ENCODE data around the gene TANGO2. TPM values are rescaled to one million over a fixed set of nuclear protein-coding genes. Genes with fewer than 3 reads are reported as not detected.

TANGO2 gene
- polyA plus RNA-seq, 4 donors: 16.5 to 23.3 (median 20.9) TPM

DNA sequence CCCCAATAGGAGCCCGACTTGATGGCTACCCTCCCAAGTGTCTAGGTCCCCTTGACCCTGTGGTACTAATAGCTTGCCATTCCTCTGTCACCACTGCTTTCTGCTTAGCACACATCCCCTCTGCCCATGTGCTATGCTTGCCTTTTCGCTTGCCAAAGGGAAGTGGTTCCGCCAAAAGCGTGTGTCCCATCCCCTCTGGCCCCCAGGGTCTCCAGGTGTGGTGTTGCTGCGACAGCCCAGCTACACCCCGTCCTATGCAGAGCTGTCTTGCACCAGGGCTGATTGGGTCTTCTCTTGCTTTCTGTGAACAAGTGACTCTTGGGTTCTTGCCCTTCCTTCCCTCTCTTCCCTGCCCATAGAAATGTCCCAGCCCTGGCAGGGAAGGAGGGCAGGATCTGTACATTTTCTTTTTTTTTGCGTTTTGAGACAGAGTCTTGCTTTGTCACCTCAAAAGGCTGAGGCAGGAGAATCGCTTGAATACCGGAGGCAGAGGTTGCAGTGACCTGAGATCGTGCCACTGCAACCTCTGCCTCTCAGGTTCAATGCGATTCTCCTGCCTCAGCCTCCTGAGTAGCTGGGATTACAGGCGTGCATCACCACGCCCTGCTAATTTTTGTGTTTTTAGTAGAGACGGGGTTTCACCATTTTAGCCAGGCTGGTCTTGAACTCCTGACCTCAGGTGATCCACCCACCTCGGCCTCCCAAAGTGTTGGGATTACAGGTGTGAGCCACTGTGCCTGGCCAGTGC lies 3.9 kb downstream of the TANGO2 start:
- FAIRE-seq: no peak
- no peaks in the 10 kb centered on the region for H3K27me3 ChIP-seq (ENCODE audit: control insufficient read depth in 3 of 3, insufficient read depth in 3 of 3, low read length in 3 of 3)
- DNase-seq: no peak
- 92 to 93% (median 93%) methylated on average over 15 of the region's 15 CpGs for WGBS, 3 donors
- H3K27ac ChIP-seq (ENCODE audit: low read depth in 1 of 3, low read length in 2 of 3): no peak overlapping the region
- peaks cover 0 to 15% (median 6%) of the 10 kb centered on the region in 3 donors for H3K4me1 ChIP-seq (ENCODE audit: control insufficient read depth in 3 of 3, insufficient read depth in 2 of 3, low read depth in 1 of 3, low read length in 2 of 3)
- H3K9me3 ChIP-seq (ENCODE audit: control insufficient read depth in 2 of 2, insufficient read depth in 1 of 2, low read depth in 1 of 2, low read length in 1 of 2): no peaks in the 10 kb centered on the region
- H3K4me3 ChIP-seq (ENCODE audit: low read depth in 1 of 3, low read length in 3 of 3): no peak overlapping the region
- peaks cover 0 to 23% (median 0%) of the 10 kb centered on the region in 3 donors for H3K36me3 ChIP-seq (ENCODE audit: control insufficient read depth in 3 of 3, insufficient read depth in 2 of 3, low read depth in 1 of 3, low read length in 3 of 3)

DNA sequence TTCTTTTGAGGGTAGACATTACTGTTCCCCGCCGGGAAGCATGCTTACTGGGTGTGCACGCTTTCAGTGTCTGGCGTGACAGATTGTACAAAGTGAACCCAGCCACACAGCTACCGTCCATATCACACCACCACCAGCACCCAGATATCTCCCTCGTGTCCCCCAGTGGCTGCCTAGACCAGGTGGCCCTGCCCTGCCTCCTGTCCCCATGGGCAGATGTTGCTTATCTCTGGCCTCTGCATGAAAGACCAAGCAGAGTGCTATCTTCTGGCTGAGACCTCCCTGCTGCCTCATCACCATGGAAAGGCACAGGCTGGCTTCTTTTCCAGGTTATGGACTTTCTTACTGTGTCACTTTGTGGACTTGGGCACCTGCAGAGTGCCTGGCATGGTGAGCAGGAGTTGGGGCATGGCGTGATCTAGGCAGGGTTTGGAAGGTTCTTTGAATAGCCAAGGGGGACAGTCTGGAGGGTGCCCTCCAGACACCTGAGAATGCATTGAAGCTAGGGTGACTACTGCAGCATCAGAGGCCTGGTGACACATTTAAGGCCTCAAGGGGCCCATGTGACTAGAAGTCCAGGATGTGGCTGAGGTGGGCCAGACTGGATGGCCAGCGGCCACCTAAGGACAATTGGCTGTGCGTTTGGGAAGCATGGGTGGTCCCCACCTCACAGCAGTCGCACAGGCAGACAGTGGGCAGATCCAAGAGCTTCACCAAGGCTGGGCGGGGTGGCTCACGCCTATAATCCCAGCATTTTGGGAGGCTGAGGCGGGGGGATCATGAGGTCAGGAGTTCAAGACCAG lies 4.7 kb downstream of the TANGO2 start:
- FAIRE-seq (no peak), DNase-seq (no peak)
- Histone ChIP-seq H3K36me3 (ENCODE audit: control insufficient read depth in 3 of 3, insufficient read depth in 2 of 3, low read depth in 1 of 3, low read length in 3 of 3) (peaks cover 0 to 23% (median 0%) of the 10 kb centered on the region in 3 donors), H3K4me3 (ENCODE audit: low read depth in 1 of 3, low read length in 3 of 3) (no peak overlapping the region), H3K27ac (ENCODE audit: low read depth in 1 of 3, low read length in 2 of 3) (no peak overlapping the region), H3K9me3 (ENCODE audit: control insufficient read depth in 2 of 2, insufficient read depth in 1 of 2, low read depth in 1 of 2, low read length in 1 of 2) (no peaks in the 10 kb centered on the region), H3K27me3 (ENCODE audit: control insufficient read depth in 3 of 3, insufficient read depth in 3 of 3, low read length in 3 of 3) (no peaks in the 10 kb centered on the region), H3K4me1 (ENCODE audit: control insufficient read depth in 3 of 3, insufficient read depth in 2 of 3, low read depth in 1 of 3, low read length in 2 of 3) (peaks cover 0 to 10% (median 4%) of the 10 kb centered on the region in 3 donors)
- WGBS, 3 donors: 91 to 96% (median 96%) methylated on average over 13 of the region's 13 CpGs

DNA sequence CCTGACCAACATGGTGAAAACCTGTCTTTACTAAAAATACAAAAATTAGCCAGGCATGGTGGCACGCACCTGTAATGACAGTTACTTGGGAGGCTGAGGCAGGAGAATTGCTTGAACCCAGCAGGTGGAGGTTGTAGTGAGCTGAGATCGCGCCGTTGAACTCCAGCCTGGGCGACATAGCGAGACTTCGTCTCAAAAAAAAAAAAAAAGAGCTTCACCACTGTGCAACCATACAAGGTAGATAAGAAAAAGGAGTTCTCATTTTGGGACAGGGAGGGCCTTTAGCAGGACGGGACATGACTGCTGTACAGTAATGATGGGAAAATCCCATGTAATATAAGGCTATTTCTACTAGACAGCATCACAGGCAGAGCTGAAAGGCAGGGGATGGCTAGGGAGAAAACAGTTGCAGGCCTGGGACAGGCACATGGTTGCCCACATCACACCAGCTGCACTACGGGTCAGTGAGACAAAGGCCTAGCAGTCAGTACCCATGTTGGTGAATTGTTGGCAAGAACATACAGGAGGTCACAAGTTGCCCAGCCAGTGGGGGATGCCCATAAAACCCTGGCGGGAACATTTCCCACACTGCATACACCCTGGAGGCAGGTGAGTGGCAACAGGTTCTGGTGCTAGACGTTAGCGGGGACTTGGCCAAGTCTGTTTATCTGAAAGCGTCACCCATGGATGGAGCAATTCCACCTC lies 5.4 kb downstream of the TANGO2 start:
- Histone ChIP-seq H3K4me3 (ENCODE audit: low read depth in 1 of 3, low read length in 3 of 3) (no peak overlapping the region), H3K27ac (ENCODE audit: low read depth in 1 of 3, low read length in 2 of 3) (no peak overlapping the region), H3K27me3 (ENCODE audit: control insufficient read depth in 3 of 3, insufficient read depth in 3 of 3, low read length in 3 of 3) (no peaks in the 10 kb centered on the region), H3K4me1 (ENCODE audit: control insufficient read depth in 3 of 3, insufficient read depth in 2 of 3, low read depth in 1 of 3, low read length in 2 of 3) (peaks cover 0 to 8% (median 4%) of the 10 kb centered on the region in 3 donors), H3K36me3 (ENCODE audit: control insufficient read depth in 3 of 3, insufficient read depth in 2 of 3, low read depth in 1 of 3, low read length in 3 of 3) (peaks cover 0 to 25% (median 0%) of the 10 kb centered on the region in 3 donors), H3K9me3 (ENCODE audit: control insufficient read depth in 2 of 2, insufficient read depth in 1 of 2, low read depth in 1 of 2, low read length in 1 of 2) (no peaks in the 10 kb centered on the region)
- WGBS, 3 donors: 95 to 98% (median 95%) methylated on average over 13 of the region's 13 CpGs
- FAIRE-seq (no peak), DNase-seq (no peak)

DNA sequence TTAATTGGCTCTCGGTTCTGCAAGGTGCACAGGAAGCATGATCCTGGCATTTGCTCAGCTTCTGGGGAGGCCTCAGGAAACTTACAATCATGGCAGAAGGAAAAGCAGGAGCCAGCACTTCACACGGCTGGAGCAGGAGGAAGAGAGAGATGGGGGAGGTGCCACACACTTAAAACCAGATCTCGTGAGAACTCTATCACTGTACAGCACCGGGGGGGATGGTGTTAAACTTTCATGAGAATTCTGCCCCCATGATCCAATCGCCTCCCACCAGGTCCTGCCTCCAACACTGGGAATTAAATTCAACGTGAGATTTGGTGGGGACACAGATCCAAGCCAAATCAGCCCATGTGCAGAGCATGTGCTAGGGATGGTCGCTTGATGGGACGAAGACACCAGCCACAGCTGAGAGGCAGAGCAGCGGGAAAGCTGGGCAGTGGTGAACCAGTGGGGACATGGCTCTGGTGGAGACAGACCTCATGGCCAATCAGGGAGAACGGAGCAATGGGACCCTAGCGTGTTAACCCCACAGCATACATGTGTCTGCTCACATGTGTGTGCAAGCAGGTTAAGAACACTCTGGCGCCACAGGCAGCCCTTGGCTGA lies 6.2 kb downstream of the TANGO2 start:
- Histone ChIP-seq H3K9me3 (ENCODE audit: control insufficient read depth in 2 of 2, insufficient read depth in 1 of 2, low read depth in 1 of 2, low read length in 1 of 2) (no peaks in the 10 kb centered on the region), H3K27ac (ENCODE audit: low read depth in 1 of 3, low read length in 2 of 3) (no peak overlapping the region)
- FAIRE-seq: no peak

DNA sequence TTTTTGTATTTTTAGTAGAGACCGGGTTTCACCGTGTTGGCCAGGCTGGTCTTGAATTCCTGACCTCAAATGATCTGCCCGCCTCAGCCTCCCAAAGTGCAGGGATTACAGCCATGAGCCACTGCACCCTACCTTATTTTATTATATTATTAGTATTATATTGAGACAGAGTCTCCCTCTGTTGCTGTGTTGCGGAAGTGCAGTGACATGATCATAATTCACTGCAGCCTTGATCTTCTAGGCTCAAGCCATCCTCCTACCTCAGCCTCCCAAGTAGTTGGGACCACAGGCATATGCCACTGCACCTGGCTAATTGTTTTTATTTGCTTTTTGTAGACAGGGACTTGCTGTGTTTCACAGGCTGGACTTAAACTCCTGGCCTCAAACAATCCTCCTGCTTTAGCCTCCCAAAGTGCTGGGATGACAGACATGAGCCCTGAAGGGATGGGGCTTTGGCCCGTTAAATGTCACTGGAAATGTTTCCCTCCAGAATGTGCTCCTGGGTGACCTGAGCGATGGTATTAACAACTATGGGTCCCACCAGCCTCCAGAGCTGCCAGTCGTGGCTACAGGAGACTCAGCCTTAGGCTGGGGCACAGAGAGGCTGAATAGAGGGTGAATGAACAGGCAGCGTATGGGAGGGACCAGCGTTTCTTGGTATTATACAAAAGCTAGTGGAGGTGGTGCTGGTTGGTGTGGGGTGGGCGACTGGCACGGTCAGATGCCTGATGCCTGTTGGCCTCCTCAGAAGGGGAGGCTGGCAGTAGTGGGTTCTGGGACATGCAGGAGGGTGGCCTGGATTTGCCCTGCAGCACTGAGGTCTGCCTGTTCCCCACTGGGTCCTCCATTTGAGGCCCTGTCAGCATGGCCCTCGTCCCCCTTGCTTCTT lies 7.3 kb downstream of the TANGO2 start:
- peak in 1 of 2 donors; percentile 44 for DNase-seq
- Histone ChIP-seq H3K27ac (ENCODE audit: low read depth in 1 of 3, low read length in 2 of 3) (no peak overlapping the region), H3K9me3 (ENCODE audit: control insufficient read depth in 2 of 2, insufficient read depth in 1 of 2, low read depth in 1 of 2, low read length in 1 of 2) (no peaks in the 10 kb centered on the region), H3K36me3 (ENCODE audit: control insufficient read depth in 3 of 3, insufficient read depth in 2 of 3, low read depth in 1 of 3, low read length in 3 of 3) (peaks cover 0 to 34% (median 0%) of the 10 kb centered on the region in 3 donors), H3K4me3 (ENCODE audit: low read depth in 1 of 3, low read length in 3 of 3) (no peak overlapping the region), H3K27me3 (ENCODE audit: control insufficient read depth in 3 of 3, insufficient read depth in 3 of 3, low read length in 3 of 3) (no peaks in the 10 kb centered on the region), H3K4me1 (ENCODE audit: control insufficient read depth in 3 of 3, insufficient read depth in 2 of 3, low read depth in 1 of 3, low read length in 2 of 3) (no peaks in the 10 kb centered on the region)
- 76 to 89% (median 84%) methylated on average over 12 of the region's 12 CpGs for WGBS, 3 donors
- no peak for FAIRE-seq

More for the DNA sequence above, 6.2 kb downstream of the TANGO2 start:
- 84 to 90% (median 87%) methylated on average over 12 of the region's 12 CpGs for WGBS, 3 donors
- DNase-seq: no peak
- no peaks in the 10 kb centered on the region for H3K27me3 ChIP-seq (ENCODE audit: control insufficient read depth in 3 of 3, insufficient read depth in 3 of 3, low read length in 3 of 3)
- H3K4me1 ChIP-seq (ENCODE audit: control insufficient read depth in 3 of 3, insufficient read depth in 2 of 3, low read depth in 1 of 3, low read length in 2 of 3): peaks cover 0 to 3% (median under 1%) of the 10 kb centered on the region in 3 donors
- peaks cover 0 to 32% (median 0%) of the 10 kb centered on the region in 3 donors for H3K36me3 ChIP-seq (ENCODE audit: control insufficient read depth in 3 of 3, insufficient read depth in 2 of 3, low read depth in 1 of 3, low read length in 3 of 3)
- H3K4me3 ChIP-seq (ENCODE audit: low read depth in 1 of 3, low read length in 3 of 3): no peak overlapping the region

DNA sequence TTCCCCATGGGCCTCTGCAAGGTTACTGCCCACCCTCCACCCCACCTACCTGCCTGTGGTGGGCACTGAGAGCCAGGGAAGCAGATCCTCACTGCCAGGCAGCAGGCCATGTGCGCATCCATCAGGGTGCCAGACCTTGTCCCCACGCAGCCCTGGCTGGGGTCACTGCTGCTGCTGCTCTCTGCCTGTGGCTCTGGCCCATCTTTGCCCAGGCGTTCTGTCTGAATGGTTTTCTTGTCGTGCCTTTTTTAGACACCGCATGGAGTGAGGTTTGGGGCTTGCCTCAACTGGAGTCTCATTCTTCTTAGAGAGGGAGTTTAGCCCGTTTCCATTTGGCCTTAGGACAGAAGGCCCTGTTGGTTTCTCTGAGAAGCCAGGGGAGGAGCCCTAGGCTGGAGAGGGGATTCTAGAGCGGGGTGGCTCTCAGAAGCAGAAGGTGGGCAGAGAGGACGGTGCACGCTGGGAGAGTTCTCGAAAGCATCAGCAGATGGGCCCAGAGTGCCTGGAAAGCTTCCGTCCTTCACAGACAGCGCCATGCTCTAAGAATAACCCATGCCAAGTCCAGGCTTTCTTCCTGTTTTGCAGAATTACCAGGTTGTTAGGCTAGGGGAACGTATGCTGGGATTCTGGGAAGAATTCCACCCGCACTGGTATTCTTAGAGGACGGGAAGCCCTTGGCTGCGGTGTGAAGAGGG lies 8.1 kb downstream of the TANGO2 start:
- no peak for FAIRE-seq
- Histone ChIP-seq H3K36me3 (ENCODE audit: control insufficient read depth in 3 of 3, insufficient read depth in 2 of 3, low read depth in 1 of 3, low read length in 3 of 3) (peaks cover 0 to 36% (median 0%) of the 10 kb centered on the region in 3 donors), H3K27me3 (ENCODE audit: control insufficient read depth in 3 of 3, insufficient read depth in 3 of 3, low read length in 3 of 3) (no peaks in the 10 kb centered on the region), H3K4me3 (ENCODE audit: low read depth in 1 of 3, low read length in 3 of 3) (no peak overlapping the region), H3K9me3 (ENCODE audit: control insufficient read depth in 2 of 2, insufficient read depth in 1 of 2, low read depth in 1 of 2, low read length in 1 of 2) (no peaks in the 10 kb centered on the region), H3K4me1 (ENCODE audit: control insufficient read depth in 3 of 3, insufficient read depth in 2 of 3, low read depth in 1 of 3, low read length in 2 of 3) (no peaks in the 10 kb centered on the region), H3K27ac (ENCODE audit: low read depth in 1 of 3, low read length in 2 of 3) (no peak overlapping the region)
- 84 to 95% (median 91%) methylated on average over 16 of the region's 16 CpGs for WGBS, 3 donors
- no peak for DNase-seq

DNA sequence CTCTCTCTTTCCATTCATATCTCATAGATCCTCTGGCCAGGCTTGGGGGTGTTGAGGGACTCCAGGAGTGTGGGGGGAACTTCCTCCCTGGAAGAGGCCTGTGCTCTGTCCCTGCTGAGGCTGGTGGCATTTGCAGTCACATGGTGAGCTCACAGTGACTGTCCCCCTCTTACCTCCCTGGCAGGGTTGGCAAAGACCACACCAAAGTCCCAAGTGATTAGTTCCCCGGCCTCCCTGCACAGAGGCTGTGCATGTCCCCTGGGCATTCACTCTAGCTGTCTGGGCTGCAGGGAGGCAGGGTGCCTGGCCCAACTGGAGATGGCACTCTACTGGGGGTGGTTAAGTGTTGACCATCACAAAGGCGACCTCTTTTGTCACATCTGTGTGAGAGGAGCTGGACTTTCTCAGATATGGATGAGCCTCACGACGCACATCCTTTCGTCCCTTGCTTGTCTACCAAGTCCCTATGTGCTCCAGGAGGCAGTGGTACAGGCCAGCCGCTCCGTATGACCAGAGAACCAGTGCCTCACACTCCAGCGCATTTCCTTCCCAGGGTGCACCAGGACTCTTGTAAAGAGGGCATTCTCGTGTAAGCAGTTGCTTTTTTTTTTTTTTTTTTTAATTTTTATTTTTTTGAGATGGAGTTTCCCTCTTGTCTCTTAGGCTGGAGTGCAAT lies 8.8 kb downstream of the TANGO2 start:
- no peak for FAIRE-seq
- 86 to 92% (median 91%) methylated on average over 9 of the region's 9 CpGs for WGBS, 3 donors
- H3K9me3 ChIP-seq (ENCODE audit: control insufficient read depth in 2 of 2, insufficient read depth in 1 of 2, low read depth in 1 of 2, low read length in 1 of 2): no peaks in the 10 kb centered on the region
- H3K4me3 ChIP-seq (ENCODE audit: low read depth in 1 of 3, low read length in 3 of 3): no peak overlapping the region
- no peak overlapping the region for H3K27ac ChIP-seq (ENCODE audit: low read depth in 1 of 3, low read length in 2 of 3)
- no peak for DNase-seq
- H3K27me3 ChIP-seq (ENCODE audit: control insufficient read depth in 3 of 3, insufficient read depth in 3 of 3, low read length in 3 of 3): no peaks in the 10 kb centered on the region
- peaks cover 0 to 32% (median 0%) of the 10 kb centered on the region in 3 donors for H3K36me3 ChIP-seq (ENCODE audit: control insufficient read depth in 3 of 3, insufficient read depth in 2 of 3, low read depth in 1 of 3, low read length in 3 of 3)
- no peaks in the 10 kb centered on the region for H3K4me1 ChIP-seq (ENCODE audit: control insufficient read depth in 3 of 3, insufficient read depth in 2 of 3, low read depth in 1 of 3, low read length in 2 of 3)

Measured in small intestine (tissue), 7 donors.